GM12878 (cell line): ENCODE measurements around the gene FAM167B. TPM values are rescaled to one million over a fixed set of nuclear protein-coding genes. Genes with fewer than 3 reads are reported as not detected.

Source experiments
- ATAC-seq: fragments of 200-7000 bp; cut with Tn5 transposase; 3 replicates; pipeline ENCODE4 v1.9.1; 2020; ENCODE audit warnings: mild to moderate bottlenecking, moderate library complexity
- BruUV-seq: library from RNA; stranded (reverse); fragments of 400-500 nt; replicated peaks from 2 replicates; lab custom pipeline; 2021; lab: Mats Ljungman, UMichigan
- CTCF ChIA-PET: fragments of 300-600 bp; sonication (Branson Sonifier 250); formaldehyde crosslinking; extraction: SDS; loops from one replicate; lab custom pipeline; 2021; ENCODE audit warnings: inconsistent platforms; lab: Yijun Ruan, JAX
- POLR2A ChIA-PET: fragments of 350-600 bp; formaldehyde crosslinking; extraction: SDS; loops from one replicate; lab custom pipeline; 2021; ENCODE audit warnings: inconsistent platforms; lab: Charles Lee
- RAD21 ChIA-PET: fragments of 300-600 bp; sonication (Branson Sonifier 250); formaldehyde crosslinking; loops from one replicate; lab custom pipeline; 2023; ENCODE audit warnings: antibody characterized with exemption; ENCODE audit not compliant: unreplicated experiment; lab: Charles Lee
- SMC1A ChIA-PET: fragments of 300-600 bp; sonication (Branson Sonifier 250); formaldehyde crosslinking; loops from one replicate; lab custom pipeline; 2023; ENCODE audit not compliant: unreplicated experiment, uncharacterized antibody; lab: Charles Lee
- DNase-seq: peaks from one replicate; pipeline ENCODE4 v3.0.0-alpha.2; 2011; ENCODE audit warnings: low read depth, low spot score
- FAIRE-seq: peaks from 3 replicates; lab custom pipeline; 2011; peaks lifted over from hg19 to GRCh38; lab: Jason Lieb, UNC
- H2AFZ ChIP-seq: 2 replicates; pipeline ENCODE4 v1.6.0; 2011; ENCODE audit warnings: low read depth, low read length, control low read depth; ENCODE audit not compliant: control insufficient read depth
- H3K27ac ChIP-seq: 2 replicates; pipeline ENCODE4 v1.5.1; 2011; ENCODE audit warnings: control low read depth; ENCODE audit not compliant: control insufficient read depth, insufficient read depth
- H3K27me3 ChIP-seq, 2 experiments: replicated peaks in 1 of 2; 2 replicates each; pipeline versions ENCODE4 v1.6.0 to v1.6.1; 2011; ENCODE audit warnings: low read length in 1 of 2; ENCODE audit not compliant: control insufficient read depth in 2 of 2, insufficient read depth in 2 of 2
- H3K36me3 ChIP-seq, 2 experiments: 2 replicates each; pipeline ENCODE4 v1.5.1; 2011; ENCODE audit warnings: low read length in 1 of 2; ENCODE audit not compliant: control insufficient read depth in 2 of 2, insufficient read depth in 2 of 2
- H3K4me1 ChIP-seq: 2 replicates; pipeline ENCODE4 v1.6.1; 2011; ENCODE audit warnings: mild to moderate bottlenecking, low read length, moderate library complexity, mixed read lengths; ENCODE audit not compliant: control insufficient read depth, insufficient read depth
- H3K4me2 ChIP-seq: 2 replicates; pipeline ENCODE4 v1.6.0; 2011; ENCODE audit warnings: control low read depth; ENCODE audit not compliant: control insufficient read depth, insufficient read depth
- H3K4me3 ChIP-seq: fragments of 200-600 bp; sonication (generic); 2 replicates; pipeline ENCODE4 v1.5.1; 2016
- H3K79me2 ChIP-seq: 2 replicates; pipeline ENCODE4 v1.6.0; 2011; ENCODE audit warnings: low read length; ENCODE audit not compliant: control insufficient read depth, insufficient read depth
- H3K9ac ChIP-seq: 2 replicates; pipeline ENCODE4 v1.8.0; 2011; ENCODE audit warnings: low read length, control low read depth, mixed read lengths; ENCODE audit not compliant: control insufficient read depth, insufficient read depth
- H3K9me3 ChIP-seq: replicated peaks from 3 replicates; pipeline ENCODE4 v1.5.1; 2011; ENCODE audit warnings: mild to moderate bottlenecking, low read length; ENCODE audit not compliant: control insufficient read depth, insufficient read depth
- H4K20me1 ChIP-seq: 2 replicates; pipeline ENCODE4 v1.6.0; 2011; ENCODE audit not compliant: control insufficient read depth, insufficient read depth
- CHD1 ChIP-seq: IDR thresholded peaks from 2 replicates; pipeline ENCODE4 v1.6.1; 2012; ENCODE audit warnings: low read depth, low read length, improper control_type of control experiment
- CUX1 ChIP-seq: IDR thresholded peaks from 2 replicates; pipeline ENCODE4 v1.6.1; 2012; ENCODE audit warnings: improper control_type of control experiment, low read depth, low read length; ENCODE audit not compliant: insufficient replicate concordance
- EED ChIP-seq: sonication (generic); IDR thresholded peaks from 2 replicates; pipeline ENCODE4 v1.6.1; 2016; ENCODE audit warnings: antibody characterized with exemption, low read depth
- ETV6 ChIP-seq, 2 experiments: fragments of 450-650 bp in 1 of 2; IDR thresholded peaks in 1 of 2; conservative IDR thresholded peaks in 1 of 2; 2 replicates each; pipeline ENCODE4 v1.6.1; 2014; ENCODE audit warnings: antibody characterized with exemption in 1 of 2, borderline replicate concordance in 1 of 2, low read depth in 1 of 2, mild to moderate bottlenecking in 1 of 2, moderate library complexity in 1 of 2
- HDGF ChIP-seq: fragments of 450-650 bp; IDR thresholded peaks from 2 replicates; pipeline ENCODE4 v1.6.1; 2016; ENCODE audit warnings: antibody characterized with exemption
- IKZF1 ChIP-seq: fragments of 450-650 bp; conservative IDR thresholded peaks from 2 replicates; pipeline ENCODE4 v1.6.1; 2017; ENCODE audit warnings: antibody characterized with exemption, mild to moderate bottlenecking
- IKZF2 ChIP-seq, 2 experiments: fragments of 450-650 bp; IDR thresholded peaks; 2 replicates each; pipeline ENCODE4 v1.6.1; 2017; ENCODE audit warnings: mild to moderate bottlenecking in 2 of 2, moderate library complexity in 2 of 2
- IRF3 ChIP-seq: fragments of 450-650 bp; IDR thresholded peaks from 2 replicates; pipeline ENCODE4 v1.6.1; 2014; ENCODE audit warnings: mild to moderate bottlenecking
- NBN ChIP-seq: fragments of 450-650 bp; IDR thresholded peaks from 2 replicates; pipeline ENCODE4 v1.6.1; 2016
- NR2C1 ChIP-seq: fragments of 450-650 bp; IDR thresholded peaks from 2 replicates; pipeline ENCODE4 v1.6.1; 2017; ENCODE audit warnings: antibody characterized with exemption, mild to moderate bottlenecking, moderate library complexity
- RFX5 ChIP-seq: IDR thresholded peaks from 2 replicates; pipeline ENCODE4 v1.6.1; 2011; ENCODE audit warnings: low read depth, low read length, improper control_type of control experiment
- SIN3A ChIP-seq: IDR thresholded peaks from 2 replicates; pipeline ENCODE4 v1.6.1; 2012; ENCODE audit warnings: low read depth, low read length, improper control_type of control experiment
- SPI1 ChIP-seq: IDR thresholded peaks from 2 replicates; pipeline ENCODE4 v1.6.1; 2011; ENCODE audit warnings: low read depth, mild to moderate bottlenecking, low read length, moderate library complexity, borderline replicate concordance; ENCODE audit not compliant: insufficient read depth
- TCF12 ChIP-seq: IDR thresholded peaks from 2 replicates; pipeline ENCODE4 v1.6.1; 2011; ENCODE audit warnings: low read depth, mild to moderate bottlenecking, low read length
- ZNF24 ChIP-seq: fragments of 450-650 bp; IDR thresholded peaks from 2 replicates; pipeline ENCODE4 v1.6.1; 2017; ENCODE audit warnings: antibody characterized with exemption, mild to moderate bottlenecking
- WGBS: methylation state at CpG from one replicate; pipeline ENCODE4 v1.1.6; 2016; ENCODE audit warnings: low lambda C conversion rate; ENCODE audit not compliant: insufficient replicate concordance, insufficient coverage; ENCODE audit errors: missing lambda C conversion rate; 5-methylcytosine and 5-hydroxymethylcytosine counted together
- in situ Hi-C: fragments of 300-500 bp; cut with MboI; formaldehyde crosslinking; loops from 9 replicates; pipeline ENCODE4 v1.14.3; 2018; ENCODE audit warnings: mixed read lengths
- intact Hi-C: fragments of 100-400 bp; cut with micrococcal nuclease; formaldehyde crosslinking; loops from one replicate; pipeline ENCODE4 v1.14.2; 2022; ENCODE audit not compliant: unreplicated experiment
- polyA plus RNA-seq, 11 experiments: library from polyadenylated mRNA; depleted of rRNA in 4 of 11; unstranded in 6 of 11; stranded (reverse) in 5 of 11; fragments of >200 nt; fragmentation: Nextera tagmentation in 4 of 11; fragmentation: Illumina TruSeq in 1 of 11; extraction: Ambion mirVana in 4 of 11; extraction: Trizol in 1 of 11; gene quantifications; 1 replicate in 1 of 11; 2 replicates in 10 of 11; pipeline versions ENCODE4 v1.2.1 to v1.2.3, GENCODE V29; 2011 to 2016; ENCODE audit warnings: inconsistent platforms in 2 of 11, missing spikeins in 2 of 11, low read depth in 1 of 11
- total RNA-seq, 4 experiments: library from RNA; depleted of rRNA in 3 of 4; stranded (reverse); fragments of >200 nt in 3 of 4; fragmentation: Illumina TruSeq in 1 of 4; extraction: Trizol in 1 of 4; gene quantifications; 2 replicates each; pipeline versions ENCODE4 v1.2.1 to v1.2.3, GENCODE V29; 2013 to 2021

Gene FAM167B
- total and polyA plus RNA-seq, 10 of the 15 experiments (the other 5 are each of a cell fraction or from before 2014, with no cell fraction given): 0.07 to 1.2 (median 0.36) TPM; not detected in 2

DNA sequence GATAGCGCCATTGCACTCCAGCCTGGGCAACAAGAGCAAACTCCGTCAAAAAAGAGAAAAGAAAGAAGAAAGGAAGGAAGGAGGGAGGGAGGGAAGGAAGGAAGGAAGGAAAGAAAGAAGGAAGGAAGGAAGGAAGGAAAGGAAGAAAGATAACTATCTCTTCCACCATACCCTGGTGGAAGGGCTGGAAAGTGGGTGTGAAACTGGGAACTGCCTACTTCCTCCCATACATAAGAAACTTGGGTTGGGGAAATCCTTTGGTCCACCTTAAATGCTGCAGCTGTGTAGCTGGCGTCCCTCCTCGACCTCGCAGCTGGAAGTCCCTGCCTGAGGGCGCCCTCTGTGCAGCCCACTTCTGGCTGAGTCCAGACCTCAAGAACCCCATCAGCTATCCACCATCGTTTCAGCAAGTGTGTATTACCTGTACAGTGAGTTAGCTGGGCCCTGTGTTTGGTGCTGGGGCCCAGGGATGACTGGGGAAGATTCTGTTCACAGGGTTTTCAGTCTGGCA is 4.6 kb upstream of the FAM167B start:
- POLR2A ChIA-PET: interaction anchor here (0.6 to 1.1 kb wide), 5 partner anchors 7 to 159 kb away, joined by 3 to 7 read pairs (median 4); partner anchors contain the start of gene CCDC28B
- intact Hi-C loops: no loop called here
- H3K9me3 ChIP-seq: no peaks in the 10 kb centered on the region
- H3K4me3 ChIP-seq: no peak overlapping the region
- DNase-seq (no peak), ATAC-seq (peak; percentile 5; the same call in 2 of the 3 replicates), FAIRE-seq (no peak)
- H3K27me3 ChIP-seq: no peaks in the 10 kb centered on the region
- RAD21 ChIA-PET: interaction anchor here (0.6 to 3.8 kb wide), 3 partner anchors 12 to 74 kb away, joined by 3 to 34 read pairs (median 5); no protein-coding TSS in a partner anchor
- no peaks in the 10 kb centered on the region for H4K20me1 ChIP-seq
- no peak overlapping the region for H3K27ac ChIP-seq
- peak overlapping the region; percentile 50; the same call in 1 of the 2 replicates for H3K4me2 ChIP-seq
- H3K4me1 ChIP-seq: peaks cover 21% of the 10 kb centered on the region
- SMC1A ChIA-PET: interaction anchor here (0.6 to 5.2 kb wide), 9 partner anchors 13 to 79 kb away, joined by 3 to 37 read pairs (median 3); partner anchors contain the start of gene CCDC28B
- BruUV-seq: no TSS peak
- H2AFZ ChIP-seq: peak overlapping the region; percentile 12; the same call in 1 of the 2 replicates
- H3K36me3 ChIP-seq: no peaks in the 10 kb centered on the region
- H3K9ac ChIP-seq: no peak overlapping the region
- CTCF ChIA-PET: interaction anchor here (0.8 to 5.3 kb wide), 8 partner anchors 10 to 159 kb away, joined by 3 to 50 read pairs (median 4); no protein-coding TSS in a partner anchor
- no peaks in the 10 kb centered on the region for H3K79me2 ChIP-seq
- in situ Hi-C loops: no loop called here
- 38% methylated on average over 7 of the region's 7 CpGs for WGBS
- peak; percentile 34 to 44; a peak in 2 of 4 replicates for TF ChIP-seq IKZF2 (IDR thresholded peaks at IDR 0.05)
- peak in 1 of 2 experiments; percentile 81; a peak in 2 of 4 replicates for TF ChIP-seq ETV6 (conservative IDR thresholded peaks at IDR 0.05 in 1 of 2, IDR thresholded peaks at IDR 0.05 in 1 of 2; ENCODE audit: borderline replicate concordance in 1 of 2, low read depth in 1 of 2)
- TF ChIP-seq EED: 0 out of 2 replicates have a peak, but pooled peaks have one; percentile 45
- TF ChIP-seq NBN: peak; percentile 30; the same call in 1 of the 2 replicates
- no peak for TF ChIP-seq CUX1
- TF ChIP-seq TCF12: 0 out of 2 replicates have a peak, but pooled peaks have one; percentile 40
- TF ChIP-seq SIN3A: no peak
- TF ChIP-seq IKZF1: peak; percentile 43; the same call in 1 of the 2 replicates
- TF ChIP-seq ZNF24: no peak
- no peak for TF ChIP-seq CHD1
- TF ChIP-seq NR2C1: no peak
- peak; percentile 35; the same call in 1 of the 2 replicates for TF ChIP-seq SPI1
- peak; percentile 77; the same call in 1 of the 2 replicates for TF ChIP-seq HDGF
- no peak for TF ChIP-seq RFX5
- TF ChIP-seq IRF3: no peak
